ENCODE data around the gene MCRIP2. TPM values are rescaled to one million over a fixed set of nuclear protein-coding genes. Genes with fewer than 3 reads are reported as not detected.

The MCRIP2 gene
- total RNA-seq, 1 experiment from 2014 or later: 44.6 TPM

DNA sequence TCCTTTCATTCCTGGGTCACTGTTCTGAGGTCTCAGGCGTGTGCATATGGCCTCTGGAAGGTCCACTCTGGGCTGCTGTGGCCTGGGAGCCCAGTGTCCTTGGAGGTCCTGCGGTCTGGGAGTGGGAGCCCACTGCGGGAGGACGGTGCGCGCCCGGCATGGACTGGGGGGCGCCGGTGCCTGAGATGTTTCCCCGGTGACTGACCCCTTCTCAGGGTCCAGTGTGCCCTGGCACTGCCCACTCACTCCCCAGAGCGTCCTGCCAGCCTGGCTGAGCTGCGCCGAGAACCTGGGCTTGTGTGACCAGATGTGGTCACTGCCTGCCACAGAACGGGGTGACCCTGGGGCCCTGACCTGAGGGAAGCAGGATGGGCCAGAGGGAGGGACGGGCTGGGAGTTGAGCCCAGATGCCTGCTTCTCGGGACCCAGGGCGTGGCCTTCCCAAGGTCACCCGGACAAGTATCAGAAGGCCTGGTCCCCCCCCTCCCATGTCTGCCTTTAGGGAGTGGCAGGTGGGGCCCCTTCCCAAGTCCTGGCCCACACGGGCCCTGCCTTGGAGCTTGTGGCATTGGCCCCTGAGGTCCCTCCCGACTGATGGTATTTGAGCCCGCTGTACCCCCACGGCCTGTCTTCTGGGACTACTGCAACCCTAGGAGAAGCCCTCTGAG lies 32.7 kb downstream of the MCRIP2 start:
- no peak for DNase-seq (ENCODE audit: unreplicated experiment)
- peak overlapping the region; percentile 27 for H3K27ac Mint-ChIP-seq (ENCODE audit: low read depth, unreplicated experiment)
- CTCF ChIA-PET: no interaction called here
- no peaks in the 10 kb centered on the region for H3K4me1 Mint-ChIP-seq (ENCODE audit: insufficient read depth, unreplicated experiment)
- POLR2A ChIA-PET: interaction anchor here (1.2 to 1.5 kb wide), 2 partner anchors 8 to 10 kb away, joined by 4 to 7 read pairs; partner anchors contain the start of gene JMJD8
- H3K36me3 Mint-ChIP-seq (ENCODE audit: insufficient read depth, unreplicated experiment): peaks cover 54% of the 10 kb centered on the region
- no peak overlapping the region for H3K4me3 Mint-ChIP-seq (ENCODE audit: unreplicated experiment)
- no peaks in the 10 kb centered on the region for H3K9me3 Mint-ChIP-seq (ENCODE audit: unreplicated experiment)
- H3K27me3 Mint-ChIP-seq (ENCODE audit: insufficient read depth, unreplicated experiment): no peaks in the 10 kb centered on the region
- no TSS peak for BruUV-seq (replicated peaks)
- TF ChIP-seq, protein P1, sequence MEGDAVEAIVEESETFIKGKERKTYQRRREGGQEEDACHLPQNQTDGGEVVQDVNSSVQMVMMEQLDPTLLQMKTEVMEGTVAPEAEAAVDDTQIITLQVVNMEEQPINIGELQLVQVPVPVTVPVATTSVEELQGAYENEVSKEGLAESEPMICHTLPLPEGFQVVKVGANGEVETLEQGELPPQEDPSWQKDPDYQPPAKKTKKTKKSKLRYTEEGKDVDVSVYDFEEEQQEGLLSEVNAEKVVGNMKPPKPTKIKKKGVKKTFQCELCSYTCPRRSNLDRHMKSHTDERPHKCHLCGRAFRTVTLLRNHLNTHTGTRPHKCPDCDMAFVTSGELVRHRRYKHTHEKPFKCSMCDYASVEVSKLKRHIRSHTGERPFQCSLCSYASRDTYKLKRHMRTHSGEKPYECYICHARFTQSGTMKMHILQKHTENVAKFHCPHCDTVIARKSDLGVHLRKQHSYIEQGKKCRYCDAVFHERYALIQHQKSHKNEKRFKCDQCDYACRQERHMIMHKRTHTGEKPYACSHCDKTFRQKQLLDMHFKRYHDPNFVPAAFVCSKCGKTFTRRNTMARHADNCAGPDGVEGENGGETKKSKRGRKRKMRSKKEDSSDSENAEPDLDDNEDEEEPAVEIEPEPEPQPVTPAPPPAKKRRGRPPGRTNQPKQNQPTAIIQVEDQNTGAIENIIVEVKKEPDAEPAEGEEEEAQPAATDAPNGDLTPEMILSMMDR (IDR thresholded peaks at IDR 0.05; ENCODE audit: unreplicated experiment): no peak
- intact Hi-C loops (cut with micrococcal nuclease): no loop called here

DNA sequence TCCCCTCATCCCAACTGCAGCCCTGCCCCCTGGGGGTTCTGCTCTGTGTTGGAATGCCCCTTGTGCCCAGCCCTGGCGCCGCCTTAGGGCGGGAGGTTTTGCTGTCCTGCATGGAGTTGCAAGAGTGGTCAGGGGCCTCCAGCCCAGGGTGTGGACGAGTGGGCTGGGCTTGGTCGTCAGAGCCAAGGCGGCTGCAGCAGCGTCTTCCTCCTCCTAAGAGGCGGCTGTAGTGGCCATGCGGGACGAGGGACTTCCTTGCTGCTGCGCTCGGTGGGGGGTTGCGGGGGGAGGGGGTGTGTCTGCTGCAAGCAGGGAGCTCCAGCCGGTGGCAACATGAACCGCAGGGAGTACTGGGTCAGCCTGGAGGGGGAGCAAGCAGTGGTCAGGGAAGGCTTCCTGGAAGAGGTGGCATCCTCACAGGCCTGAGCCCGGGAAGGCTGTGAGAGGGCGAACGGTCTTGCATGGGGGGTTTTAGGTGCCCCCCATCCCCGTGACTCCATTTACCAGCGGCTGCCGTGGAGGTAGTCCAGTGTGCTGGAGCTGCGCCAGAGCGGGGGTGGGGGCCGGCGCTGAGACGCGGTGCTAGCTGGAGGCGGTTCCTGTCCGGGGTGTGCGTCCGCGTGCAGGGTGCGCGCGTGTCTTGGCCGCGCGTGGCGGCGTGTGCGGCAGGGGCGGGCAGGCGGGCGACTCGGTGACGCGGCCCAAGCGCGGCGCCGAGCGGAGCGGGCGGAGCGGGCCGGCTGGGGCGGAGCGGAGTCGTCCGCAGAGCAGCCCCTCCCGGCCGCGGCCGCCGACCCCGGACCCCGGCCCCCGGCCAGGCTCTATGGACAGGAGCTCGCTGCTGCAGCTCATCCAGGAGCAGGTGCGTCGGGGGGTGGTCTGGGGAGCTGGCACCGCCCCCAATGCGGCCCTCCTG lies 33.6 kb downstream of the MCRIP2 start, which contains the start of gene RHBDL1:
RHBDL1 (plus strand) TSS at position 704 of the 916 bp plus-strand sequence; CDS start at position 824, 120 bp downstream.
- TF ChIP-seq, protein P1 (IDR thresholded peaks at IDR 0.05; ENCODE audit: unreplicated experiment): no peak
- DNase-seq (ENCODE audit: unreplicated experiment): no peak
- Mint-ChIP-seq H3K4me1 (ENCODE audit: insufficient read depth, unreplicated experiment) (no peaks in the 10 kb centered on the region), H3K27me3 (ENCODE audit: insufficient read depth, unreplicated experiment) (no peaks in the 10 kb centered on the region), H3K36me3 (ENCODE audit: insufficient read depth, unreplicated experiment) (peaks cover 47% of the 10 kb centered on the region), H3K9me3 (ENCODE audit: unreplicated experiment) (no peaks in the 10 kb centered on the region), H3K27ac (ENCODE audit: low read depth, unreplicated experiment) (no peak within 1 kb of the TSS), H3K4me3 (ENCODE audit: unreplicated experiment) (no peak within 1 kb of the TSS)
- ChIA-PET POLR2A (interaction anchor here (0.6 to 2.0 kb wide), 9 partner anchors 9 to 85 kb away, joined by 3 to 17 read pairs (median 3); partner anchors contain the start of genes JMJD8, RAB40C, WDR24 and WDR90), CTCF (no interaction called here)
- no TSS peak for BruUV-seq (replicated peaks)
- intact Hi-C loops (cut with micrococcal nuclease): no loop called here

DNA sequence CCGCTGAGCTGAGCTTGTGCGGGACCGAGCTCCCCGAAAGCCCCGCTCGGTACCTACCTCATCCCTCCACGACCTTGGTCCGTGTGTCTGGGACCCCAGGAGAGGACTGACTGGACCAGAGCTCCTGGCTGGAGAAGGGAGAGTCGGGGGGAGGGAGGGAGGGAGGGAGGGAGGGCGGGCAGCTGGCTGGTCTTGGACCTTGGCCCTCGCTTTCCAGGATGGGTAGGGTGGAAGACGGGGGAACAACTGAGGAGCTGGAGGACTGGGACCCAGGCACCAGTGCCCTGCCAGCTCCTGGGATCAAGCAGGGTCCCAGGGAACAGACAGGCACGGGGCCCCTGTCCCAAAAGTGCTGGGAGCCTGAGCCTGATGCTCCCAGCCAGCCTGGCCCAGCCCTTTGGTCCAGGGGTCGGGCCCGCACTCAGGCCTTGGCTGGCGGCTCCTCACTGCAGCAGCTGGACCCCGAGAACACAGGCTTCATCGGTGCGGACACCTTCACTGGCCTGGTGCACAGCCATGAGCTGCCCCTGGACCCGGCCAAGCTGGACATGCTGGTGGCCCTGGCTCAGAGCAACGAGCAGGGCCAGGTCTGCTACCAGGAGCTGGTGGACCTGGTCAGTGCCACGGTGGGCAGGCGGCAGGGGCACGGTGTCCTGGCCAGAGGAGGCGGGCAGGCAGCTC lies 34.4 kb downstream of the MCRIP2 start:
- Mint-ChIP-seq H3K4me3 (ENCODE audit: unreplicated experiment) (no peak overlapping the region), H3K4me1 (ENCODE audit: insufficient read depth, unreplicated experiment) (no peaks in the 10 kb centered on the region), H3K27me3 (ENCODE audit: insufficient read depth, unreplicated experiment) (no peaks in the 10 kb centered on the region), H3K36me3 (ENCODE audit: insufficient read depth, unreplicated experiment) (peaks cover 49% of the 10 kb centered on the region), H3K9me3 (ENCODE audit: unreplicated experiment) (no peaks in the 10 kb centered on the region), H3K27ac (ENCODE audit: low read depth, unreplicated experiment) (no peak overlapping the region)
- DNase-seq (ENCODE audit: unreplicated experiment): no peak
- no TSS peak for BruUV-seq (replicated peaks)
- intact Hi-C loops (cut with micrococcal nuclease): no loop called here
- TF ChIP-seq, protein P1 (IDR thresholded peaks at IDR 0.05; ENCODE audit: unreplicated experiment): no peak
- ChIA-PET POLR2A (interaction anchor here (0.6 to 2.0 kb wide), 11 partner anchors 8 to 86 kb away, joined by 3 to 17 read pairs (median 3); partner anchors contain the start of genes ANTKMT, JMJD8, RAB40C and RHOT2), CTCF (interaction anchor here (0.6 to 0.8 kb wide), 4 partner anchors 8 to 117 kb away, joined by 3 to 5 read pairs (median 3); partner anchors contain the start of gene RHOT2)
